HG03039 (cell line): ENCODE results near the gene ZEB2.

ENCODE experiments used
- ATAC-seq: cut with Tn5 transposase; IDR thresholded peaks from one replicate; pipeline ENCODE4 v1.9.1; 2021; ENCODE audit warnings: mild to moderate bottlenecking, moderate library complexity; ENCODE audit not compliant: unreplicated experiment

ZEB2 gene

GRCh38 chr2:144514616-144515091 is 5.3 kb downstream of the ZEB2 start:
- no peak for ATAC-seq

GRCh38 chr2:144513388-144514101 is 6.4 kb downstream of the ZEB2 start:
- ATAC-seq = no peak

- no peak for ATAC-seq
Measured at GRCh38 chr2:144512891-144513351, 7.0 kb downstream of the ZEB2 start.

- ATAC-seq = no peak
Measured at GRCh38 chr2:144512470-144512869, 7.4 kb downstream of the ZEB2 start.

GRCh38 chr2:144511937-144512336 is 8.0 kb downstream of the ZEB2 start:
- ATAC-seq = no peak

GRCh38 chr2:144511226-144511810 is 8.6 kb downstream of the ZEB2 start:
- ATAC-seq = no peak

- peak; percentile 76 for ATAC-seq
Measured at GRCh38 chr2:144510294-144510991, 9.5 kb downstream of the ZEB2 start.

GRCh38 chr2:144509879-144510221 is 10.1 kb downstream of the ZEB2 start:
- no peak for ATAC-seq

- ATAC-seq = no peak
Measured at GRCh38 chr2:144509001-144509878, 10.7 kb downstream of the ZEB2 start.

GRCh38 chr2:144508172-144508851 is 11.6 kb downstream of the ZEB2 start:
- ATAC-seq = no peak

GRCh38 chr2:144507441-144508171 is 12.3 kb downstream of the ZEB2 start:
- ATAC-seq = no peak

- ATAC-seq = no peak
Measured at GRCh38 chr2:144505245-144505831, 14.6 kb downstream of the ZEB2 start.

GRCh38 chr2:144504218-144504641 is 15.7 kb downstream of the ZEB2 start:
- ATAC-seq = no peak

- no peak for ATAC-seq
Measured at GRCh38 chr2:144503242-144503641, 16.7 kb downstream of the ZEB2 start.

GRCh38 chr2:144502369-144502768 is 17.6 kb downstream of the ZEB2 start:
- no peak for ATAC-seq

GRCh38 chr2:144501627-144502026 is 18.3 kb downstream of the ZEB2 start:
- ATAC-seq = no peak

- ATAC-seq = no peak
Measured at GRCh38 chr2:144501118-144501517, 18.8 kb downstream of the ZEB2 start.

GRCh38 chr2:144500563-144500962 is 19.4 kb downstream of the ZEB2 start:
- no peak for ATAC-seq

GRCh38 chr2:144498277-144498676 is 21.6 kb downstream of the ZEB2 start:
- ATAC-seq = no peak
